ENCODE data around the gene MARCHF2.

Gene MARCHF2

DNA sequence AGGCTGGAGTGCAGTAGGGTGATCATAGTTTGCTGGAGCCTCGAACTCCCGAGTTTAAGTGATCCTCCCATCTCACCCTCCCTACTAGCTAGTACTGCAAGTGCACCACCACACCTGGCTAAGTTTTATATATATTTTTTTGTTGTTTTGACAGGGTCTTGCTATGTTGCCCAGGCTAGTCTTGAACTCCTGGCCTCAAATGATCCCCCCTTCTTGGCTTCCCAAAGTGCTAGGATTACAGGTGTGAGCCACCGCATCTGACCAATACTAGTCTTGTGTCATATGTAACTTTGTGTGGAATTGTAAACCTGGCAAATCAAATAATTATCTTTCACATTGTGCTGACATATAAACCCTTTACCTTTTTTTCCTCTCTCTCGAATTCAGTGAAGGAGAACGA lies 41.9 kb downstream of the MARCHF2 start:
- no peak for DNase-seq

DNA sequence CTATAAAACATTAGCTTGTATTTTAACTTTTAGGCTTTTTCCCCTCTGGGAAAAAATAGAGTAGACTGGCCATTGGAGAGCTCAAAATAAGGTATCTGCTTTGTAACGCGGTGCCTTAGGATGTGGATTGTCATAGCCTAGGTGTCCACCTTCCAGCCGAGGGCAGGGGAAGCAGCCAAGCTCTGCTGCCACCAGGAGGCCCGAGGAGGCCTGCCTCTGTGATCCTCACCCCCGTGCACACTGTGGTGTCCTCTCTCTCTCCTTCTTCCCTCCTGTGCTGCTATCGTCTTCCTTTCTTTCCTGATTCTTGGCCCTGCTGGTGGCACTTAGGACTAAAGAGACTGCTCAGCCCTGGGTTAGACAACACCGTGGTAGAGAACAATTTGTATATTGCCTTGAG lies 43.0 kb downstream of the MARCHF2 start:
- DNase-seq, result no peak

DNA sequence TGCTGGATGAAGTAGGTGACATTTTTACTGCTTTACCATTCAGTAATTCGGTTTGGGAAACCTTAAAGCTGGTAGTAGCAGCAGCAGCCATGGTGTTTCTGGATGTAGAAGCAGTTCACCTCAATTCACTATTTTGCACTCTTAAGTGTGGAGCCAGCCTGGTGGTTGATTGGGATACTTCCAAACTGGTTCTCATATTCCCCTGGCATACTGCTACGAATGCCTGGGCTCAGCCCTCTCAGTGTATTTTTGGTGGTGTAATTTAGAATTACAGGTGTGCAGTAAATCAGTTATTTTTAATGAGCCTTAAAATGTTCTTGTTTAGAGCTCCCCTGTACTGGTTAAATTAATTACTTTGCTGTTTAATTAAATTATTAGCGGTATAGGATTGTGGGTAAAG lies 44.1 kb downstream of the MARCHF2 start:
- DNase-seq, result no peak

DNA sequence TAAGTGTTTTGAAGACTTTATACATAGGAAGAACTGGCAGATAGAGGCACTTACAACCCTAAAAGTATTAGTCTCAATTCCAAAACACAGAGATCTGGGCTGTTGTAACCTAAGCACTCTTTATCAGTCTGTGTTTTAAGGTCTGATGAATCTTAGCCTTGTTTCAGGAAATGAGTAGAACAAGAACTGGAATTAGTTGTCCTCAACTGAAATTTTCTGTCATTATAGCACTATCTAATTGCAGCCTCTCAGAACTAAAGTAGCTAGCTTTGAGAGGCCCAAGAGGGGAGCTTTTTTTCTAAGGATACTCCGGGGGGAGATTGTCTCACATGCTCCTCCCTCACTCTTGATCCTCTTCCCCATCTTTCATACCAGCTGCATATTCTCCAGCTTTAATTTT lies 44.7 kb downstream of the MARCHF2 start:
- no peak for DNase-seq

DNA sequence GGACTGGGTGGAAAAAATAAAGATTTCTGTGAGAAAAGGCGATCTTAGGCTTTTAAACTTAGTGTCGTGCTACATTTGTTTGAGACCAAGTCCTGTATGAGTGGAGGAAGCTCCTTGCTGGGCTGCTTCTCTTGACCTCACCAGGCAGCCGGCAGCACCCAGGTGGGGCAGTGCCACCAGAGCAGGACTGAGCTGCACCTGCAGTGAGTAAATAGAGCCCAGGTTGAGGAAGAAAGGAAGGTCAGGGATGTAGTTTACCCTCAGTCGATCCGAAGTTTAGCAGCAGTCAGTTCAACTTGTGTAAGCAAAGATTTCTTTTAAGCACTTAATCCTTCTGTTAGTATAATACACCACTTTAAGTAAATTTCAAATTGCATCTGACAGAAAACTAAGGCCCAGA lies 45.3 kb downstream of the MARCHF2 start:
- DNase-seq, result no peak

DNA sequence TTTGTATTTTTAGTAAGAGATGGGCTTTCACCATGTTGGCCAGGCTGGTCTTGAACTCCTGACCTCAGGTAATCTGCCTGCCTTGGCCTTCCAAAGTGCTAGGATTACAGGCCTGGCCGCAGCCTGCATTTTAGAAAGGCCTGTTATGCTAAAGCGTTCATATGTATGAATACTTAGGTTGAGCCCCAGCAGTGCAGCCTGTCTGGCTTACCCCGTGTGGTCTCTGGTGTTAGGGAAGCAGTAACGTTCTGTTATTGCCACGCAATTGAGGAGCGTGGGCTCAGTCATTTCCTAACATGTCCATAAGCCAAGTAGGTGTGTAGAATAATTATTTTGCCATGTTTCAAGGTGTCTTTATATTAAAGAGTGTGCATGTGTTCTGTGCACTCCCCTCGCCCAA lies 46.0 kb downstream of the MARCHF2 start:
- DNase-seq, result no peak

DNA sequence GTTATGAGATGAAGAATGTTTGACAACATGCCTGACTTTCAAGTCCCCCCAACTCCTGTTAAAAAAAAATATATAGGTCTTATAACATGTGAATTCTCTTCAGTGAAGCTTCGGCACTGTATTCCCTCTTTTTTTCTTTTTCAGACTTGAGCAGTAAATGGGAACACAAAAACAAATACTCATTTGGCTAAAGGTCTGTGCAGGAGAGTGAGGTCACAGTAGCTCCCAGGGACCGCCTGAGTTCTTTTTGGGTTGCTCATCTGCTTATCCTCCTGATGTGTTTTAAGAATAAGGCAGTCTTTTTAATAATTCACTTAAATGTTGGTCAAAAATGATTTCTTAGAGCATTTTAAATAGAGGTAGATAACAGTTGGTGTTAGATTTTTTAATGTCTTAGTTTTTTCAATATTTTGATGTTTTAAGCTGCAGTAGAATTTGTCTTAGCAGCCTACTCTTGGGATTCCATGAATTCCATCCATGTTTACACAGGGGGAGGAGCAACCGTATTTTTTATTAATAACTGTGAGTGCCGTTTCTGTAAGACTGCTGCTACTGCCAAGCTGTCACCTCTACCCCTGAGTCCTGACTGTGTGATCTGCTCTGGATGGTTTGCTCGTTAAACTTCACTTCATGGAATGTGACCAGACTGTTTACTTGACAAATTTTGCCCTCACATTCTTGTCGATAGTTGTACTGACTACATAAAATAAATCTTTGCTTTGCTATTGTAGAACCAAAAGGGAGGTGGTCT lies 46.6 kb downstream of the MARCHF2 start:
- DNase-seq, result no peak

DNA sequence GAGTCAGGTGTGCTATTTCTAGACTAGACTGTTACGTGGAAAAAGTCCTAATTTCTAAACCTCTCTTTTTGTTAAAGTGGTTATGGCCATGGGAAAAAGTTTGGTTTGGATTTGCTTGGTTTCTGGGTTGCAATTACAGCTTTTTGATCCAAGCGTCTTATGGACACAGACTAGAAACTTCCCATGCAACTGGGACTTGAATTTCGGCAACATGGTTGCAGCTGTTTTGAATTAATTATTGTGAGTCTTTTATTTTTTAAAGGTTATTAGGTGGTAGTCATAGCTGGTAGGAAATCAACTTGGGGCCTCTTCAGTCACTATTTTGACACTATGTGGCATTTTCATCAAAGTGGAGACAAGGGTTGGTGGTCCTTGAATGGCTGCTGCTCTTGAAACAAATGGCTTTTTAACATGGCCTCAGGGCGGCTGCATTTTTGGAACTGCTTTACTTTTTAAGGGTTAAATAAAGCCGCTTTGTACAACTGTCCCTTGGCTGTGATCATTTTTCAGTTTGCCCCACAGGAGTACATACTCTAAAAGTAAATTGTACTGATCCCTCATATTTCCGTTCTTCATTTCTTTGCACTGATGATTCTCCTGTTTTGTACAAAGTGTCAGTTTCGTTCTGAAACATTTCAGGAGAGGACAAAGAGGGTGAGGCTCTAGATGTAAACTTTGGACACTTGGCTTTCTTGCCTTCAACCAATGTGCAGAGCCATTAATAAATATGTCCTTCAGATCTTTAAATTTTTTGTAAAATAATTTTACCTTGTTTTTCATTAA lies 47.6 kb downstream of the MARCHF2 start:
- no peak for DNase-seq

DNA sequence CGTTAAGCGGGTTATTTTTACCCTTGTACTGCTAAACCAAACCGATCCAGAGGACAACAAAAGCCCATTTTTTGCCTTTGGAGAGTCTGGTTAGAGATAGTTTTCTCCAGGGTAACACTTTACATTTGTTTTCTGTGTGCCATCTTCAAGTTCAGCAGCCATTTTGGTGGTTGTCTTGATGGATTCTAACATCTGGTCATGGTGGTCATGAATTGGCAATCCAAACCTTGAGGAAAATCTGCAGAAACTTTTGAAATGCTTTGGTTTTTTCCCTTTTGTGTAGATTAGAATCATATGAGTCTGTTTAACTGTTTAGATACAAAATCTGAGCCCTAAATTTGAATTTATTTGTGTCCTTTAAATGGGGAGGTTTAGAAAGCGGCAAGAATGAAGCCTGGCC lies 48.3 kb downstream of the MARCHF2 start:
- no peak for DNase-seq

DNA sequence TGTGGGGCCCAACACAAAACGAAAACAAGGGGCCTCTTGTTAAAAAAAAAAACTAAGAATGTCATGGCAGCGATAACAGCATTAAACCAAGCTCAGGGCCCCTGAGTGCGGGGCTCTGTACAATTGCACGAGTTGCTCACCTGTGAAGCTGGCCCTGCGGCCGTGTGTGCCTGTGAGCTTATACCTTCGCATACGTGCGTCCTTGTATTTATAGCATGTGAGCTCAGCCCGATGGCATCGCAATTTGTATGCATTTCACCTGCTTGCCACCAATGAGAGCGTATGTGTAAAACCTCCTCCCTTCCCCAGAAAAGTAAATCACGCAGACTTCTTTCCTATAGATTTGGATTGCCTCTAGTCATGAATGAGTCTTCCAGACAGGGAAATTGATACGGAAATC lies 48.8 kb downstream of the MARCHF2 start:
- no peak for DNase-seq

DNA sequence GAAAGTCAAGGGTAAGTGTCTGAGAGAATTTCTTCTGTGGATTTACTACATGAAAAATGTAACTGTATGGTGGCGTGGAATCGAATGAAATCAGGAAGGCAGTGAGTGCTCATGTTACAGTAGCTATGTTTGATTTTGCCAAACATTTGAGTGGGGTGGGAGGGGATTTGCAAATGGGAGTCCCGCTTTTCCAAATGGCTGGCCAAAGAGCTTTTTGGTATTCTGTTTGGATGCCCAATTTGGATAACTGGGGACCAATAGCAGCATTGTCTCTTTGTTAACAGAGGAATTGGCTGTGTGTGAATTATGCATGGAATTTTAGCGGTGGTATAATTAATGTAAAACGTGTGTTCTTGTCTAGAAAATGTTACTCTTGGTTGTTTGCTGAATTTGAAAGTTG lies 49.5 kb downstream of the MARCHF2 start:
- no peak for DNase-seq

DNA sequence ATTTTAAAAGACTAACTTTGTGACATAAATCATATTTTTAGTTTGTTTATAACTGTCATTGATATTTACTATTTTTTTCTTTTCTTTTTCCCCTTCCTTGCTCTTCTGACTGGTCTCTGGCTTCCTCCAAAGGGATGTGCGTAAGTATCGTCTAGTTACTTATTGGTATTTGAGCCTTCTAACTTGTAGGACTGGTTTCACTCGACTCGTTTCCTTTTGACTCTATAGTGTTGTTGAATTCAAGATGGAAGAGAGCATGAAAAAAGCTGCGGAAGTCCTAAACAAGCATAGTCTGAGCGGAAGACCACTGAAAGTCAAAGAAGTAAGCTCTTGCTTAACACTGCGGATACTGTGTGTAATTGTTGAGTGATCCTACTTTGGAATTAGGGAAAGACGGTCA lies 50.3 kb downstream of the MARCHF2 start:
- no peak for DNase-seq

DNA sequence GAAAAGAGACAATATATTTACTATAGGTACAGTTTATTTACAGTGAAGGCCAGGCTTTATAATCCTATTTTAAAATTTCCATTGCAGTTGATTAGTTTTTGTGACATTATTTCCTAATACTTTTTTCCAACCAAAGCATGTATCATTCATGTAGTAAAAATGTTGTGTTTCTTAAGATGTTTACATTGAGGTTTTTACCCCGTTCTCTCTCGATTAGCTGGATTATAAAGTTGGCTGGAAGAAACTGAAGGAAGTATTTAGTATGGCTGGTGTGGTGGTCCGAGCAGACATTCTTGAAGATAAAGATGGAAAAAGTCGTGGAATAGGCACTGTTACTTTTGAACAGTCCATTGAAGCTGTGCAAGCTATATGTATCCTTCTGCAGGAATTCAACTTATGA lies 52.9 kb downstream of the MARCHF2 start:
- no peak for DNase-seq

DNA sequence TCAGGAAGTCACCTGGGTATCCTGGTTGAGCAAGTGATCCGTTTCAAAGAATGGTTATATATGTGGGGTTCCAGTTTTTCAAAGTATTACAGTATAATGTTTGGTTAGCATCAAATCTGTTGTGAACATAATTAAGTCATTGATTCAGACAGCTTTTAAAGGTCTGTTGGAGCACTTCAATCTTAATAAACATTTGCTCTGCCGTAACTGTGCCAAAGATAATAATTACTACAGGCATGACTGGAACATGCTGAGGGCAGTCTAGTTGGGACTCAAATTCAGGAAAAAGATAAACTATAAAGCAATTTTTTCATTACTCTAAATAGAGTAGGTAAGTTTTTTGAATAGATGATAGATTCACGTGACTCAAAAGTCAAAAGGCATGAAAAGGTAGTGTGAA lies 55.0 kb downstream of the MARCHF2 start:
- no peak for DNase-seq

DNA sequence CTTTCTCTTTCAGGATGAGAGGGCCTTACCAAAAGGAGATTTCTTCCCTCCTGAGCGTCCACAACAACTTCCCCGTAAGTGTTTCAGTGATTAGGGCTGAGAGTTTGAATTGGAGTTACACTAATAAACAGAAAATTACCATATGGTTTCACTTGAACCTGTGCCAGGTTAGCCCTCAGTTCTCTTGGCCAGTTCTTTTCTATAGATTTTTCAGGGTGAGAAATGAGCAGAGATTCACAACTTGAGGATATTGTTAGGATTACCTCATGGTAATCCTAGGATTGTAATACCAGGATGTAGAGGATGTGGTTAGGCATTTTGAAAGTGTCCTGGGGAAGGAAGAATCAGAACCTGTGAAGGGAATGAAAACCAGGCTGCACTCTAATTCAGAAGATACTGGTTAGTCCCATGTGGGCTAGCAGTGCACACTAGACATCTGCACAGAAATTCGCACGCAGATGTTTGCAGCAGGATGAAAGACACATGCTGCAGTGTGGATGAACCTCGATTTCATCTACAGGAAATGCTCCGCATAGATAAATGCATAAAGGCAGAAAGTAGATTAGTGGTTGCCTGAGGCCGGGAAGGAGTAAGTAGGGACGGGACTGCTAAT lies 55.8 kb downstream of the MARCHF2 start:
- no peak for DNase-seq

DNA sequence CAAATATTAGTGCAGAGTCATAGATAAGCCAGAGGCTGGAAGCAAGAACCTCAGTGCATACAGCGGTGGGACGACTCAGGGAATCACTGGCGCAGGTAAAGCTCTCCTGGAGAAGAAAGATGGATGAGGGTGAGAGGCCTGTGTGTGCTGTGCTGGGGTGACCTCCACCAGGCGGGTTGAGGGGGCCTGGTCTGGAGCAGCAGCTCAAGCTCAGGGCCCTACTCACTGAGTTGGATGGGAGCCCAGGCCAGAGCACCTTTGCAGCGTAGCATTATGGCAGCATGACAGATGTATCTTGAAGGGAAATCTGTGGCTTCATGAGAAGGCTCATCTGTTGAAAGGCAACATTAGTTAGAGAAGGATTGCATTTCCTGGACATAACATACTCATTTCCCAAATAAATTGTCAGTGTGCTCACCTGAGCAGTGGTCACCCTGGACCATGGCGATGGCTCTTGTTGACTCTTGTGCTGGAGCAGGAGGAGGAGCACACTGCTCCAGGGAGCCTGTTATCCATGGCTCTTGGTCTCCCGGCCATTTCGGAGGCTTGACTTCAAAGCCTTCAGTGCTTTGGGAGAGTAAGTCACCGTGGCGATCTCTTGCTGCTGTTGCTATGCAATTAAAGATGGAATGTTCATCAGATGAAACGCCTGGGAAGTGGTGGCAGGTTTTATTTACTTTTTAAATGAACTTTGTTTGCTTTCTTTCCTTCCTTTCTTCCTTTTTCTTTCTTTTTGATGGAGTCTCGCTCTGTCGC lies 56.7 kb downstream of the MARCHF2 start:
- no peak for DNase-seq

DNA sequence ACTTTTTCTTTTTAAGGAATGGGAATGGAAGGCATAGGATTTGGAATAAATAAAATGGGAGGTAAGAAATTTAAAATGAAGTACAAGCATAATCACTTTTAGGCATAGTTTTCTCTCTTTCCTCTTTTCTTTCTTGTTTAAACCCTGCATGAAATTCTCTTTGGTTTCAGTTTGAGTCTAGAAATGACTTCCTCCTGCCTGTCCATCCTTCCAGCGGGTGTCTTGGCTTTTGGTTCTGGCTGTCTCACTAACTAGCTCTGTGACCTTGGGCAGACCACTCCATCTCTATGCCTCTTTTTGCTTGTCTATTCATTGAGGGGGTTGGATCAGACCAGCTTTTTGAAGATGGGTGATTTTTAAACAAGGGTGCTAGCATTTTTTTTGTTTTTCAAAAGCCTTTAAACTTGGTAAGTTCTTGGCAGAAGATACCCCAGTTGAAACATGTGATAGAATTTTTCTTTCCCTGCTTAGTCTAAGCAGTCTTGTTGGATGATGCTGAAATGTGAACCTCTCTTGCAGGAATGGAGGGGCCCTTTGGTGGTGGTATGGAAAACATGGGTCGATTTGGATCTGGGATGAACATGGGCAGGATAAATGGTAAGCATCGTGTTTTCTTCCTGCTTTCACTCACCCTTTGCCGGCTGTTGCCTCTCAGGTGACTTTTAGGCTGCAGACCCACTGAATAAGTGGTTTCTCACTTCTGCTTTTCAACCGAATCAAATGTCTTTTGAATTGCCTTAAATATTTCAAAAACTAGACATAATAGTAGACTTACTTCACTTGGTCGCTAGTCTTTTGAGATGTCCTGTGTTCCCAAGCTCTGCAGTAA lies 60.8 kb downstream of the MARCHF2 start:
- no peak for DNase-seq

DNA sequence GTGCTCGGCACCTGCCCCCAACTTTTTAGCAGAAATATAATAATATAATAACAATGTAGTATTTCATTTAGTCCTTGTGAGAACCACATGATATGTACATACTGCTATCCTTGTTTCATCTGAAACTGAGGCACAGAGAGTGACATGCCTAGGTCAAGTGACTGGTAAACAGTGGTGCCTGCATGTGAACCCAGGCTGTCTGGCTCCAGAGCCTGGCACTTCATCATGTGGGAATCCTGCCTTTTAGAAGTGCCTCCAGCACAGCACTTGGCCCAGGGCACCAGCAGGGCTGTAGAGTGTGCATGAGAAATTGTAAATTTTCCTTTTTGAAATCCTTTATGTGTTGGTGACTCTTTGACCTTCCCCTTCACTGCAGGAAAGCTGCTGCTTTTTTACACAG lies 61.9 kb downstream of the MARCHF2 start:
- no peak for DNase-seq

DNA sequence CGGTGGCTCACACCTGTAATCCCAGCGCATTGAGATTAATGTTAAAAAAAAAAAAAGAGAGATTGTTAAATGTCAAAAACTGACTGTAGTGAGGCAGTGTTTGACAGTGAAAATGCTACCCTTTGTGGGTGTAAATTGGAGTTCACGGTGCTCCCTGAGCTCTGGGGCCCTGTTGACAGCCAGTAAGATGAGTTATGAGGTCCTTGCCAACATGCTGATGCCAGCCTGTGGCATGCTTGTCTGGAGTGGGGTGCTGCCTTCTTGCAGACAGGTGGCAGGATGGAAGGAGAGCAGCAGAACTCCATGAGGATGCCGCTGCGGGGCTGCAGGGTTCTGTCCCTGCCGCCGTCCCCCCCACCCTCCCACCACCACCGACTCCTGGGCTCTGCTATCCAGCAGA lies 63.4 kb downstream of the MARCHF2 start:
- DNase-seq, result no peak

DNA sequence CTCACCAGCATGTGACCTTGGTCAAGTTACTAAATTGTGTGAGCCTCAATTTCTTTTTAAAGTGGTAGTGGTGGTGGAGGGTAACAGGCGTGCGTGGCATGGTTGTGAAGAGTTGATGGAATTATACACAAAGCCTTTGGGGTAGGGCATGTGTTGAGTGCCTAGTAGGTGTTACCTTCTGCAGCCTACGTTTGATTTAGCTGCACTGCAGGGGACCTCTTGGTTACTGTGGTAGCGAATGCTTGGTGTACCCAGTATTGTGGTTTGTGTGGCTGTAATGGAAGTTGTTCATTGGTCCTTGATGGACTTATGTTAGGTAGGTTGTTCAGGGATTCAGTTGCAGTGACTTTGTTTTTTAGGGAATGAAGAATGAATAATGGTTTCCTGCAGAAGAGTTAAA lies 64.8 kb downstream of the MARCHF2 start:
- no peak for DNase-seq

DNA sequence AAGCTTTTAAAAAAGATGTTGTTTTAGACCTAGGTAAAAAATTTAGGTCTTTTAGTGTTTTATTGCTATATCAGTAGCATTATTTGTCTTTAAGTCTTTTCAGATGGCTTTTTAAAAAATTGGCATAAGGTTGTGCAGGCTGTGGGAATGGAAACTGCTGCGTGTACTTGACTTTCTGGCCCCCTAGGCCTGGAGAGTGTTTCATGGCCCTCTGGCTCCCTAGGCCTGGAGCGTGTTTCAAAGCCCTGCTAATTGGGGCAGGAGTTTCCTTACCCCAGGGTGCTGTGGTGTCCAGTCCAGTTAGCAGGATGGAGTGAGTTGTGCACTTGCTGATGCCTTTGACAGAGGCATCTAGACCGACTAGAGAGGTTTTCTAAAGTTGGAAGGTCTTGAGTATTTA lies 65.5 kb downstream of the MARCHF2 start:
- DNase-seq, result no peak

DNA sequence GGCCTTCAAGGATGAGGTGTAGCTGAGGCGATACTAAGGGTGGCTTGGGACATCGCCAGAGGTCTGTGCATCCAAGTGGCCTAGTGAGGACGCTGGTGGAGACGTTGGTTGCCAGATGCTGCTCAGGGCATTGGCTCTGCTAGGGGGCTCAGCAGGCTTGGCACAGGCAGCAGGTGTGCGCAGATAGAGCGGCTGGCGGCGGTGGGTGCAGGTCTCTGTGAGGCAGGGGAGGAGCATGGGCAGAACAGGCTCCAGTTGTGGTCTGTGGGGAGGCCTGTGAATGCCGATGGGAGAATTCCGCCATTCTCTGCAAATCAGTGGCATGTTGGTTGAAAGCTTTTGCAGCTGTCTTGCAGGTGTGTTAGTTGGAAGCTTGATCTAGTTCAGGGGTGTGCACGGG lies 68.1 kb downstream of the MARCHF2 start:
- no peak for DNase-seq

DNA sequence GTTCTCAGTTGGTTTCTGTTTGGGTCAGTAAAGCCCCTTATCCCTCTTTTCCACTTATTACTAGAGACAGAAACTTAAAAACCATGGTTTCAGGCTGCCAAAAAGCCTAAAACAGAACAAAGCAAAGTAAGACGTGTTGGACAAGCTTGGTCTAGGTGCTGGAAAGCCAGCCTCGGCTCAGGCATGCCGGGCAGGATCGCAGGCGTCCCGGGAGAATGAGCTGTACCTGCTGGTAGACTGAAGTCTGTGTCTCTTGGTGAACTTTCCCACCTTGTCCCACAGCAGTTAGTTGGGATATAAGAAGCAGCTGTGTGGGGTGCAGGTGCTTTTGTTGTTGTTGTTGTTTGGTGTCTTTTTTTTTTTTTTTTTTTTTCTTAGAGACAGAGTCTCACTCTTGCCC lies 68.5 kb downstream of the MARCHF2 start:
- DNase-seq, result no peak
